Glutamatergic neuron (in vitro differentiated cells): ENCODE measurements around the gene CYTH1. TPM values are rescaled to one million over a fixed set of nuclear protein-coding genes. Genes with fewer than 3 reads are reported as not detected.

Source experiments
- DNase-seq: peaks from one replicate; pipeline ENCODE4 v3.0.0; 2022
- H3K27ac Mint-ChIP-seq: one replicate; pipeline ENCODE4 v1.8.0; 2020; ENCODE audit warnings: mild to moderate bottlenecking, mixed read lengths, inconsistent platforms; ENCODE audit not compliant: unreplicated experiment
- H3K27me3 Mint-ChIP-seq: one replicate; pipeline ENCODE4 v1.8.0; 2020; ENCODE audit warnings: mild to moderate bottlenecking, moderate library complexity, mixed read lengths, inconsistent platforms; ENCODE audit not compliant: unreplicated experiment
- H3K36me3 Mint-ChIP-seq: one replicate; pipeline ENCODE4 v1.8.0; 2020; ENCODE audit warnings: mild to moderate bottlenecking, mixed read lengths, inconsistent platforms; ENCODE audit not compliant: unreplicated experiment
- H3K4me1 Mint-ChIP-seq: one replicate; pipeline ENCODE4 v1.8.0; 2020; ENCODE audit warnings: mild to moderate bottlenecking, low read depth, mixed read lengths, inconsistent platforms; ENCODE audit not compliant: unreplicated experiment
- H3K4me3 Mint-ChIP-seq: one replicate; pipeline ENCODE4 v1.8.0; 2020; ENCODE audit warnings: mild to moderate bottlenecking, mixed read lengths, inconsistent platforms; ENCODE audit not compliant: unreplicated experiment
- H3K9me3 Mint-ChIP-seq: one replicate; pipeline ENCODE4 v1.8.0; 2020; ENCODE audit warnings: mild to moderate bottlenecking, moderate library complexity, mixed read lengths, inconsistent platforms; ENCODE audit not compliant: unreplicated experiment
- CTCF ChIP-seq: fragments of 200-600 bp; sonication (generic); IDR thresholded peaks from one replicate; pipeline ENCODE4 v1.5.0; 2021; ENCODE audit not compliant: partially characterized antibody, unreplicated experiment
- total RNA-seq: library from RNA; stranded (reverse); fragmentation: NEBNext Ultra II Directional; extraction: Animal tissue kit (Norgen Biotek cat#: 25700); gene quantifications from one replicate; pipeline ENCODE4 v1.2.1, GENCODE V29; 2021; ENCODE audit not compliant: unreplicated experiment

Gene CYTH1
- total RNA-seq, 1 donor from 2014 or later, result 57.2 TPM

GRCh38 chr17:78714534-78714933 lies 67.5 kb downstream of the CYTH1 start:
- no peaks in the 10 kb centered on the region for H3K36me3 Mint-ChIP-seq
- TF ChIP-seq CTCF, result no peak
- no peak overlapping the region for H3K27ac Mint-ChIP-seq
- peaks cover 39% of the 10 kb centered on the region for H3K4me1 Mint-ChIP-seq
- no peak overlapping the region for H3K4me3 Mint-ChIP-seq
- DNase-seq, result no peak
- H3K9me3 Mint-ChIP-seq, result peaks cover 5% of the 10 kb centered on the region
- peaks cover 5% of the 10 kb centered on the region for H3K27me3 Mint-ChIP-seq

DNA sequence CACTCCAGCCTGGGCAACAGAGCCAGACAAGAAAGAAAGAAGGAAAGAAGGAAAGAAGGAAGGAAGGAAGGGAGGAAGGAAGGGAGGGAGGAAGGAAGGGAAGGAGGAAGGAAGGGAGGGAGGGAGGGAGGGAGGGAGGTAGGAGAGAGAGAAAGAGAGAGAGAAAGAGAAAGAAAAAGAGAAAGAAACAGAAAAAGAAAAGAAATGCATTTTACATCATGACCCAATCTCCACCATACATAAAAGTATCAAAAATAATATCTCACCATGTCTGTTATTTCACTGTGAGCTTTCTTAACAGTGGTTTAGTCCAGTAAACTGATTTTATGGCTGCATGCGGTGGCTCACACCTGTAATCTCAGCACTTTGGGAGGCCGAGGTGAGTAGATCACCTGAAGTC lies 70.0 kb downstream of the CYTH1 start:
- peaks cover 1% of the 10 kb centered on the region for H3K27me3 Mint-ChIP-seq
- no peak for TF ChIP-seq CTCF
- no peak overlapping the region for H3K27ac Mint-ChIP-seq

DNA sequence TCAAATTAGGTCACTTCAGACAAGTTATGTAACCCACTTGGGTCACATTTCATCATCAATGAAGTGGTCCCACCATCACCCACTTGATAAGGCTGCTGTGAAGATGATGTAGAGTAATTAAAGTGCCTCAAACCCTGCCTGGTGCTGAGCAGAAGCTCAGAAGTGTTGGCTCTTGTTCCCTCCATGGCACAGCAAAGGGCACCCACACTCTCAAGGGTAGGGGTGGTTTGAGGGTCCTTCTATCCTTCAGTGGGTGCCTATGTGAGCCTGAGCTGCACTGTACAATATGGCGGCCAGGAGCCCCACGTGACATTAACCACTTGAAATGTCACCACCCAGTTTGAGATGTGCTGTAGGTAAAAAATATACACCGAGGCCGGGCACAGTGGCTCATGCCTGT lies 71.5 kb downstream of the CYTH1 start:
- H3K4me3 Mint-ChIP-seq, result no peak overlapping the region
- H3K36me3 Mint-ChIP-seq, result no peaks in the 10 kb centered on the region
- H3K27ac Mint-ChIP-seq, result no peak overlapping the region
- no peak for TF ChIP-seq CTCF
- DNase-seq, result no peak
- H3K9me3 Mint-ChIP-seq, result no peaks in the 10 kb centered on the region
- H3K4me1 Mint-ChIP-seq, result peaks cover 12% of the 10 kb centered on the region
- H3K27me3 Mint-ChIP-seq, result no peaks in the 10 kb centered on the region

More for the DNA sequence above, 70.0 kb downstream of the CYTH1 start:
- Mint-ChIP-seq H3K4me3 (no peak overlapping the region), H3K9me3 (no peaks in the 10 kb centered on the region), H3K36me3 (no peaks in the 10 kb centered on the region), H3K4me1 (peaks cover 25% of the 10 kb centered on the region)
- DNase-seq, result no peak

GRCh38 chr17:78709751-78710181 lies 72.3 kb downstream of the CYTH1 start:
- no peak for DNase-seq
- Mint-ChIP-seq H3K9me3 (no peaks in the 10 kb centered on the region), H3K36me3 (no peaks in the 10 kb centered on the region), H3K27me3 (no peaks in the 10 kb centered on the region), H3K4me1 (peaks cover 6% of the 10 kb centered on the region), H3K27ac (no peak overlapping the region), H3K4me3 (no peak overlapping the region)
- no peak for TF ChIP-seq CTCF

DNA sequence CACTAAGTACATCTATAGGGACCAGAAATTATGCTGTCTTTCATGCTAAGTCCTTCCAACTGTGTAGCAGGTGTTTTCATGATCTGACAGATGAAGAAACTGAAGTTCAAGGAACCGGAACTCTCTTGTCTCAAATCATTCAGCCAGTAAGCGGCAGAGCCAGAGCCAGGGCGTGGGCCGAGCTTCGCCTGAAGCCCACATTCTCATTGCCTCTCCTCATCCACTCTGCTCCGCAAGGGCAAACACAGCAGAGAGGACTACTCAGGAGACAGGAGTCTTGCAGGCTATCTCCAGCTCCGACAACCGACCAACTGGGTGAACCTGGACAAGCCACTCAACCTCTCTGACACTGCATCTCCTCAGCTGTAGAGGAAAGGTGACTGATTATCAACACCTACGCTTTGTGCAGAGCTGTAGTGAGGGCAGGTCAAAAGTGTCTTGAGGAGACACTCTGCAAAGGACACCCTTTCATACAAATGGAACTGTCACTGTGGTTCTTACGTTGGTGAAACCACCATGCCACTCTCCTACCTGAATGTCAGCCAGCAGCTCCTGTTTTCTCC lies 72.9 kb downstream of the CYTH1 start:
- H3K4me1 Mint-ChIP-seq, result peaks cover under 1% of the 10 kb centered on the region
- H3K36me3 Mint-ChIP-seq, result no peaks in the 10 kb centered on the region
- TF ChIP-seq CTCF, result no peak
- no peaks in the 10 kb centered on the region for H3K9me3 Mint-ChIP-seq
- no peak for DNase-seq
- H3K27me3 Mint-ChIP-seq, result no peaks in the 10 kb centered on the region
- H3K4me3 Mint-ChIP-seq, result no peak overlapping the region
- no peak overlapping the region for H3K27ac Mint-ChIP-seq
